ENCODE results near the gene AKAP6.

The AKAP6 gene

DNA sequence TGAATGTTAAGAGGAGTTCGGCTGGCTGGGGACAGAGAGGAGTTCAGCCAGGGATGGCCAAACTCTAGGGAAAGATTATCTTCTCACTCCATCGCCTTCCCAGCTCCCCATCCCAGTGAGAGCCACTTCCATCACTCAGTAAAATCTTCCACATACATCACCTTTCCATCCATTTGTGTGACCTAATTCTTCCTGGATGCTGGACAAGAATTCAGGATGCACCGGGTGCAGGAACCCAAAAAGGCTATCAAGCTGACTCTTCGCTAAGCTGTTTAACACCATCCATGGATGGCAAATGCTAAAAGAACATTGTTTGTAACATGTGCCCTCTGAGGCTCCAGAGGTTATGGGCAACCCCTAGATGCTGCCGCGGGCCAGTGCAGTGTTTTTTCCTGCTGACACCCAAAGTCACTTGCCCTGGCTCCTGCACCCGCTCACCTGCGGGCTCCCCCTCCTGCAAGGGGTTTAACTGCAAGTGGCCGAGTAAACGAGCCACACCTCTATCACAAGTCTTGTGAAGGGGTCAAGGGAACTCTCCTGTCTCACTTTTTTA, 393.6 kb downstream of the AKAP6 start:
- DNase-seq: no peak

DNA sequence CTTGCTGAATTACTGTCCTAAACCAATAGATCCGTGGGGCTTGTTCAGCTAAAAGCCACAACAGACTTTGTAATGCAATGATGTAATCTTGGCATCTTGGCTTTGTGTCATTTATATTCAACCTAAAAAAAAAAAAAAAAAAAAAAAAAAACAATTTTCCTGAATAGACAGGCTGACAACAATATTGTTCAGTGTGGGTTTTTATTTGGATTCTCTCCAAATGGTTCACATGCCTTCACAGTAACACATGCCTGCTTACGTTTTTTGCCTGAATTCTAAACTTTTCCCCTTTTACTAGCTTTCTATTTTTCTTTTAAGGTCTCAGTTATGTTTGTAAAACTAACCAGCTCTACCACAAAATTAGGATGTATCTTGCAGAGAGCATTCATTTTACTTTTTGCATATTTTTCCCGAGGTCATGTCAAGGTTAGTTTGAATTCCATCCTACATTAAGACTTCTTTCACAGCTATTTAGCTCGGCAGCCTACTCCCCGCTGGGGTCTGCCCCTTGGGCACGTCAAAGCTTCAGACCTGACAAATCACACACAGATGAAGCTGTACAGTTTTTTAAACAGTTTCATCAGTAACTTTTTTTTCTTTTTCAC, 395.9 kb downstream of the AKAP6 start:
- DNase-seq: no peak

DNA sequence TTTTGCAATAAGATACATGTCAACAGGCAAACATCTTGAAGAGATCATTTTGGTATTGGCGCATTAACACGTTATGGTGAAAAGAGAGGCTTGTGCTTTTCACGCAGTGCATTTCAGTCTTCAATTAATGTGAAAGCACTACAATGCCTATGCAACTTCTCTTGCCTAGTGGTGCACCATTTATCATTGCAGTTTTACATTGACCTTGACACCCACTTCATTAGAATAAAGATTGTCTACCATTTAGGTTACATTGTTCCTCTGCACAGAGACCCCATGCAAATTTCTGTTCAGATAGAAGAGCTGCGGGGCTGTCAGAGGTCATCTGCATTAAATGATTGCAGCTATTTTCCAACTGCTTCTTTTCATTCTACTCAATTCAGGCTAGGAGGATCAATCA, 397.4 kb downstream of the AKAP6 start:
- no peak for DNase-seq

DNA sequence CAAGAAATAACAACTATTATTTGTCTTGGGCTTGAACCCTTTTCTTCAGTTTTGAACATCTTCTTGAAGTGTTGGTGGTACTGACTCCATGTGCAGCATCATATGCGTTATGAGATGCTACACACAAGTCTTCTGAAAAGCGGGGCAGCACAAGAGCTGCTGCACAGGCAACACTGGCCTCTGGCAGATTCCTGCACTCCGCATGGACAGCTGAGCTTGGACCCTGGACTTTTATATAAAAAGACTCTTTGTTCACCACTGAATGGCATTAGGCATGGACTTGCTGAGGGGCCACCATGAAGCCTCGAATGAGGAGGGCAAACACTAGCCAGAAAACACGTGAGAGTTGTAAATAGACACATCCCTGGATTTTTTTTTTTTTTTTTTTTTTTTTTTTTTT, 398.7 kb downstream of the AKAP6 start:
- DNase-seq: no peak

DNA sequence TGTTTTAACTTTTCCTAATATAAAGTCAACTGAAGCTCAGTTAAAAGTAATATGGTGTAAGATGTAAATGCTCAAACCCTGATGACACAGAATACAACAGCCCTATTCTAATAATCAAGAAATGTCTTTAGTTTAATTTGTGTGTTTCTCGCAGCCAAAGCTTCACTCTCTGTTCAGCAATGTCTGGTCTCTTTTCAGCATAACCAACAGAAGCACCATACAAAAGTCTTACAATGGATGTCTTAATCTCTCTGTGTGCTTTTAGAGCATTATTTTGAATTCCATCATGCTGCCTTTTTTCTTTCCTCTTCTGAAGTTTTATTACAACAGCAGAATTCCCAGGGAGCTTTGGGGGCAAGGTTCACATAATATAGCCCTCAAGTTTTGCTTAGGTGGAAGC, 399.4 kb downstream of the AKAP6 start:
- no peak for DNase-seq

DNA sequence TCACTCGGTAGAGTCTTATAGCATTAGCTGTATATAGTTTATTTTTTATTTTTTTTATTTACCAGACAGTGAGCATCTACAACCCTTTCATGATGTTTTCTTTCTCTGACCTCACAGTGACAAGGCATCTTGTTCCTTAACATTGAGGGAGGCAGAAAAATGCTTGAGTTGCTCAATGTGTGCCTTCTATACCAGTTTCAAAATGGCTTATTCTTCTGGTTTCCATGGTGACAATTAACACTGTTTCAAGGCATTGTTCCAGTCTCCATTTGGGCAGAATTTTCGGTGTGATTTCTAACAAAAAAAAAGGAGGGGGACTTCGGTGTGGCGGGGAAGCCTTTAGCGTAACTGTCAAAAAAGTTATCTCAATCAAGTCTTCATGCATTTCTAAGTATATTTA, 399.9 kb downstream of the AKAP6 start:
- DNase-seq: no peak

DNA sequence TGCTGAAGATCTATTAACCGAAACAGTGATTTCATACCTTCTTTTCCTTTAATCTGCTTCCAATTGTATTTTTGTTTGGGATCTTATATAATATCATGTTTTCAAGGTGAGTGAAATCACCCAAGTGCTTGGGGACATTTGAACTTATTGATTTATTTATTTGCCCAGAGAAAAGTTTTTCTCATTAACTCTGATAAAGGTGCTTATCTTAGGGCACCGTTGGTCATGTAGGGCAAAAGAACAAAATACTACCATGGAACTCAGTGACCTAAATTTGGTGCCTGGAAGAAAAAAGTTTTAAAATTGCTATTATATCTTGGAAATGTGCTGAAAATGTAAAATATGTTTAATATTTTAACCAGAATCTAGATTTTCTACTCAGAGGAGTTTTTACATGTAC, 402.2 kb downstream of the AKAP6 start:
- no peak for DNase-seq

DNA sequence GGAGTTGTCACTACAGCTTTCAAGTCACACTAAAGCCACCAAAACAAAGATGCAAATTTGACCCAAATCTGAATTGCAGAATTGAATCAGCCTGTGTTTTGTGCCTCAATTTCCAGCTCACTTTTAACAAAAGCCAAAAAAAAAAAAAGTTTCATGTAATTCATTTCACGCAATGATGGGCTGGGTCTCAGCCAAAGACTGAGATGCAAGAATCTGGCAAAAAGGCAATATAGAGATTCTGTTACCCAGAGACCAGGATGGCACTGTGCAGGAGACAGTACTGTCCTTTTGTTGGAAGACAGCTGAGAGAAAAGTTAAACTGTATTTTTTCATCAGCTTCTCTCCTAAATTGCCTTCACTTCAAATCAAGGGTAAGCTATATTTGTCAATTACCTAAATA, 403.9 kb downstream of the AKAP6 start:
- no peak for DNase-seq

DNA sequence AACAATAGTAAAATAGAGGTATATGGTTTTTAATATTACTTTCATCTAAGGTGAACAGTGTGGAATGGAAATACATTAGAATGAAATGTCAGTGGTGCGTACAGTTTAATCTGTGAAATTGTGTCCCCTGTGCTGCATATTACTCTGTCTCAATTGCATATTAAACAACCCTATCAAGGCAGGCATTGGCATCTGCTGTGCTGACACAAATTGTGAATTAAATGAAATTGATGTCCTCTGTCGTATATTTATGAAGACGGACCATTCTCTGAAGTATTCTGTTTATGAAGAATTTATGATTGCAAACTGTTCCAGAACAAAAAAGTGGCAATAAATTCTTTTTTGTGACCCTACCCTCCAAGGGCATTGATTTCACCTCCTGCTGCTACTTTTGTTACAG, 405.2 kb downstream of the AKAP6 start:
- DNase-seq: no peak

DNA sequence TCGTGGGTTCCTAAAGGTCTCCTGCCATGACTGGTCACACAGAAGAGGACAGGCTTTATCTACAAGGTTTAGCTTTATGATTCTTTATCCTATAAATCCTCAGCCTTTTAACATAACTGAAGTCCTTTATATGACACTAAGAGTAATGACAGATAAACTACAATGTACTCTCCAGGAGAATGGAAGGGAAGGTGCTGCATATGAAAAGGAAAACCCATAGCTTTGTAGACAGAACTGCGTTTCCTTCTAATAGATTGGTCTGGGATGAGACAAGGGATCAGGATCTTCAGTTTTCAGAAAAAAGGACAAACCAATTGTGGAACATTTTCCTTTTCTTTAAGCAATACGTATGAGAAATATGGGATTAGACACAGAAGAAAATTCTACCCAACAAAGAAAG, 408.5 kb downstream of the AKAP6 start:
- DNase-seq: no peak

DNA sequence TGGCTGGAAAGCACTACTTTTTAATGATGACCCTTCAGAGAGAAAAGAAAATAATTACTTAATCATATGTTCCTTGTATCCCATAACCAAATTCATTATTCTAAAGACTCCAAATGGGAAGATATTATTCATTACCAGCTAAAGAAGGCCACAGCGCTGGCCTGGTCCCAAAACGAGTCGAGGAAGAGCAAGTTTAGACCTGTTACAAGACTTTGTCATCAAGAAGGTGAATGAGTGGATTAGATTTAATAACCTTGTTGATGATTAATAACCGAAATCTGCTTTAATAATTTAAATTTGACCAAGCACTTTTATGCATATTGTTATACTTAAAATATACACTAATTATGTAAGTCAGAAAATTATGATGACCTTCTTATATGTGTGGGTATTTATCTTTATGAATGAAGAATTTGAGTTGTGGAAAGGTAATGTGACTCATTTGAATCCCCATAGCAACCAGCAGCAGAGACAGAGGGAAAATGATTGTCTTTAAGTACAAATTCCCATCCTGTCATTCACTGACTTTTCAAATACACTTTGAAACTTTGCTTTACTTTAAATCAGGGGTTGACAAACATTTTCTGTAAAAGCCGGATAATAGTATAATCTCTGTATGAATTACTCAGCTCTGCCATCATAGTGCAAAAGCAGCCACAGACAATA, 409.2 kb downstream of the AKAP6 start:
- DNase-seq: no peak

DNA sequence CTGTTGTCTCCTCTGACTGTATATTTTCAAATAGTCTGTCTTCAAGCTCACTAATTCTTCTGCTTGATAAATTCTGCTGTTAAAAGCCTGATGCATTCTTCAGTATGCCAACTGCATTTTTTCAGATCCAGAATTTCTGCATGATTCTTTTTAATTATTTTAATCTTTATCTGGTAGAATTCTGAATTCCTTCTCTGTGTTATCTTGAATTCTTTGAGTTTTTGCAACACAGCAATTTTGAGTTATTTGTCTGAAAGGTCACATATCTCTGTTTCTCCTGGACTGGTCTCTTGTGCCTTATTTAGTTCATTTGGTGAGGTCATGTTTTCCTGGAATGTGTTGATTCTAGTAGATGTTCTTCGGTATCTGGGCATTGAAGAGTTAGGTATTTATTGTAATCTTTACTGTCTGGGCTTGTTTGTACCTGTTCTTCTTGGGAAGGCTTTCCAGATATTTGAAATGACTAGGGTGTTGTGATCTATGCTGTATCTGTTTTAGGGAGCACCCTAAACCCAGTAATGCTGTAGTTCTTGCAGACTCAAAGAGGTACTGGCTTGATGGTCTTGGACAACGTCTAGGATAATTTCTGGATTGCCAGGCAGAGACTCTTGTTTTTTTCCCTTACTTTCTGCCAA, 415.8 kb downstream of the AKAP6 start:
- DNase-seq: no peak

DNA sequence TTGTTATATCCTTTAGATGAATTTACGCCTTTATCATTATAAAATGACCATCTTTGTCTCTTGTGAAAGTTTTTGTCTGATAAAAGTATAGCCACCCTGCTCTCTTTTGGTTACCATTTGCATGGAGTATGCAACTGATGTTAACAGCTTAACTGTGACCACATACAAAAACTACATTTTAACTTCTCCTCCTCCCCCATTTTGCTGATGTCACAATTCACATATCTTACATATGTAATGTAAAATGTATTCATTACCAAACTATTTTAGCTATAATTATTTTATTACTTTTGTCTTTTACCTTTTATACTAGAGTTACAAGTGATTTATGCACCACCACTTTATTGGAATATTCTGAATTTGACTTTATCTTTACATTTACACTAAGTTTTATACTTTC, 425.1 kb downstream of the AKAP6 start:
- no peak for DNase-seq

DNA sequence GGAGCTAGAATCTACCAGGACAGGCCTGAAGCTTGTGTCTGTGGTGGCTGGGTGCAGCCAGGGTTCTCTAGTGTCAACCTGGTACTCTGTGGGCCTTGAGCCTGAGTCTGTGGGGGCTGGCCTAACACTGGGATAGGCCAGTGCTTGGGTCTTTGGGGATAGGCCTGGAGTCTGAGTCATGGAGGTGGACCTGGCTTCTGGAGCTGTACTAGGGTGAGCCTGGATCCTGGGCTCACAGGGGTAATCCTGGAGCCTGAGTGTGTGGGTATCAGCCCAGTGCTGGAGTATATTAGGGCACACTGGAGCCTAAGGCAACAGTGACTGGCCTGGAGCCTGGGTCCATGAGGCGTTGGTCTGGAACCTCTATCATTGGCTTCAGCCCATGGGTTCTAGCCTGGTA, 427.1 kb downstream of the AKAP6 start:
- no peak for DNase-seq

DNA sequence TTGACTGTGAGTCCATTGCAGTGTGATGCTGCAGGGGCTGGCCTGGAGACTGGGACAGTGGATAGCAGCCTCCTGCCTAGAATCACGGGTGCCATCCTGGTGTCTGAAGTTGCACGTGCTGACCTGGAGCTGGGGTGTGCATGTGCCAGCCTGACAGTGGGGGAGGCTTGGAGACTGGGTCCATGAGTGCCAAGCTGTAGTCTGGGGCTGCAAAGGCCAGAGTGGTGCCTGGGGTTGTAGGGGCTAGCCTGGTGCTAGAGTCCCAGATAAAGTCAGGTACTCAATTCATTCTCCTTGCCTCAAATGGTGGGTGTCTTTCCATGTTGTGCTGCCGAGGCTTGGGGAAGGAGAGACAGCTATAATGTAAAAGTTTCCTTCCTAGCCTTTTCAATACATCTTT, 427.7 kb downstream of the AKAP6 start:
- no peak for DNase-seq

DNA sequence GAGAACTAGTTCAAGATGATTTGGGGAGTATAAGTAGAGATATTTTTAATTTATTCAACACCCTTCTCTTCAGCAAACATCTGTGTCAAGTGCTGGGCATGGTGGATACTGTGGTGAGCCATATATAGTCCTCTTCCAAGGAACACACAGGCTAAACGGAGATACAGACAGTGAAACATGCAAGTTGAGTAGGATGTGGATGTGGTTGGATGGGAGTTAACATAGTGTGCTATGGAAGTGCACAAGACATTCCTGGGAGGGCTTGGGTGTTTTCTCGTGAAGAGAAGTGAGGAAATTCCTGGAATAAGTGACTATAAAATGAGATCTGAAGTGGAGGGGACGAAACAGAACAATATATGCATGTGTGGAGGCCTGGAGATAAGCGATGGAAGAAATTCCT, 428.5 kb downstream of the AKAP6 start:
- no peak for DNase-seq

DNA sequence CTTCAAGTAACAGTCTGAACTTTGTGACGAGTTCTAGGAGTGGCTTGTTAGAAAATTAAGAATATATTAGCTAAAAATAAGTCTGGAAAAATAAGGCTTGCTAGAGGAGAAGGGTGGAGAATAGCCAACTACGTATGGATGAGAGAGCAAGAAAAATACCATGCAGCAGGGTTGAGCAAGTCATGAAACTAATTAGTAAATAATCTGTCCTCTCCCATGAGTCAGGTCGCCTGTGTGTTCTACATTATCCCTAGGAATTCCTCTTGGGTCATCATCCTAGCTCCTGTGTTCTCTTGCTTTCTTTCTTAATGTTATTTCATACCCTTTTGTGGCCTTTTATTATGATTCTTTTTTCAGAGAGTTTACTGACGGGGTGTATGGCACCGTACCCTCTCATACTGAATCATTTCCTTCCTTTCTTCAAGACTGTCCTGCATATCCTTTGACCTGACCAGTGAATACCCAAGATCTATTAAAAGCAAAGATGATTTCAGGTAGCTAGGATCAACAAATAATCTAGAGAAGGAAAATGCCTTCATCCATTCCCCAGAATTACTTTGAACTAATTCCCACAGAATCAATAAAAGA, 432.4 kb downstream of the AKAP6 start:
- no peak for DNase-seq

DNA sequence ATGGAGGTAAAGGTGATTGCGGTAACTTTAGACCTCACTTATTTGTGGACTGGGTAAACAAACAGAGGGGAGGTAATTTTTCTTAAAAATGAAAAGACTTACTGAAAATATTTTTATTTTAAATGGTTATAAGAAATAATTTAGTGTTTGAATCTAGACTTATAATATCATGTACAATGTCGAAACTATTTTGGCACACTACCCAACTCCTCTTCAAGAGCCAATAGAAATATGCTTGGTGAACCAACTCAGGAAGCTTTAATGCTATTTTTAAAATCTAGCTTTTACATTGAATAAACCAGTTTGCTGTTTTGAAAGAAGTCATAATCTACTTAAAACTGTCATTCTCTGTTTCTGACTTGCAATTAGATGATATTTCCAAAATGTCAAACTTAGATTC, 433.8 kb downstream of the AKAP6 start:
- DNase-seq: no peak

DNA sequence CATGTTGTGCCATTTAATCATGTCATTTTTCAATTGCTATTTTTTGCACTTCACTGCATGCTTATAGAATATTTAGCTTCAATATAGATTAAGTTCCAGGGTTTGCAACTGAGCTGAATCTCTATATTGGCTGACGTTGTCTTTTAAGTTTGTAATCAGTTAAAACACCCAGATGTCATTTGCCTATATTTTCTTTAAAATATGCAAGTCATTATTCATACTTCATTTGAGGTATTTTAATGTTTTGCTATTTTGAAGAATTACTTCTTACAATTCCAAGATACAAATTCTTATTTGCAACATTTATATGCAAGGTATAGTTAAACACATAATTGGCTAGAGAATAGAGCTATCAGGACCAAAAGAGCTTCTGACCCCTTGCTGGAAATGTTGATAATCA, 434.6 kb downstream of the AKAP6 start:
- DNase-seq: no peak

DNA sequence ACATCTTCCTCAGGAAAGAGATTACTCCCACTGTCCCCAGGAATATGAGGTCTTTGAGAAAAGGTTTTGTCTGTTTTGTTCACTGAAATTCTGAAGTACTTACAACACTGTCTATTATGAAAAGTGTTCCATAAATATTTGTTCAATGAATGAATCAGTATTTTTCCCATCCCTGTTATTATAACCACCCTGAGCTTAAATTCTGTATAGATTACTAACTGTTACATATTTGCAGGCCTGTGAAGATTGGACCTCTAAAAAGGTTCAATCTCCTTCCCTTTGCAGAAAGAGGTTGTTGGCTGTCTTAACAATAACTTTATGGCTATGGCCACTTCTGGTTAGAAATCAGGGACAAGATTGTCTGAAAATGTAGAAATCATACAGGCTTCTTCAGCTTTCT, 435.0 kb downstream of the AKAP6 start:
- DNase-seq: no peak

DNA sequence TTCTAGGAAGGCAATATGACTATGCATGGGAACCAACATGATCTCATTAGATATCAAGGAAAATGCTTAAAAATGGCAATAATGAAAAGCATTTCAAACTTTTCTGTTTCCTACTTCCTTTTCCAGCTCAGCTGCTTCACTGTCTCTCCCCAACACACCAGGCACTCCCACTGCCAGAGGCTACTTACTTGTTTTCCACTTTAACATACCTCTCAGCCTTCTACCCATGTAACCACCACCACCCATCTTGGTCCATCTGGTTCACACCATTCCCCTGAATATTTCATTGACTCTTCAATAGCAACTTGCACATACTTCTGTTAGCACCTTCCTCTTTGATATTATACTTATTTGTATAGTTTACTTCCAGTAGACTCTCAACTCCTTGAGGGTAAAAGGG, 441.3 kb downstream of the AKAP6 start:
- no peak for DNase-seq

DNA sequence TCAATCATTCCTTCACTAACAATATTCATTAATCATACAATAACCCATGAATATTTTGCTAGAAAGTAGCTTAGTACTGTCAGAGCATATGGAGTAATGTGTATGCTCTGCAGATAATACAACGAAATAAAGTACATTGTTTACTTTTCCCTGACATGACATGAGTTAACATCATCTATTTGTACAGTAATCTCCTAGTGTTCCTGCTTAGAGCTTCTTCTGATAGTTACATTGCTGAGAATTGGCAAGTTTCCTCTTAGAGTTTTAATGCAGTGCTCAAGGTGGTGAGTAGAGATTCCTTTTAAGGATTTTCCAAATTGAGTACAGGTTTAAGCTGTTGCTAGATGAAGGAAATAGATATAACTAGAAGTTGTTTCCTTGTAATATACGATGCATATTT, 445.1 kb downstream of the AKAP6 start:
- no peak for DNase-seq

DNA sequence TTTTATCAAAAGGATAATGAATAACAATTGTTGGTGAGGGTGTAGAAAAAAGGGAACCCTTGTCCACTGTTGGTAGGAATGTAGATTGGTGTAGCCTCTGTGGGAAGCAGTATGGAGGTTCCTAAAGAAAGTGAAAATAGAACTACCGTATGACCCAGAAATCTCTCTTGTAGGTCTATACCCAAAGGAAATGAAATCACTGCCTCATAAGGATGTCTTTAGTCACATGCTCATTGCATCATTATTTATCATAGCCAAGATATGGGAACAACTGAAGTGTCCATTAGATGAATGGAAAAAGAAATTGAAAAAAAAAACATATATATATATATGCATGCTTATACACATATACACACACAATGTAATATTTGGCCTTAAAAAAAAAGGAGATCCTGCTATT, 450.7 kb downstream of the AKAP6 start:
- no peak for DNase-seq

DNA sequence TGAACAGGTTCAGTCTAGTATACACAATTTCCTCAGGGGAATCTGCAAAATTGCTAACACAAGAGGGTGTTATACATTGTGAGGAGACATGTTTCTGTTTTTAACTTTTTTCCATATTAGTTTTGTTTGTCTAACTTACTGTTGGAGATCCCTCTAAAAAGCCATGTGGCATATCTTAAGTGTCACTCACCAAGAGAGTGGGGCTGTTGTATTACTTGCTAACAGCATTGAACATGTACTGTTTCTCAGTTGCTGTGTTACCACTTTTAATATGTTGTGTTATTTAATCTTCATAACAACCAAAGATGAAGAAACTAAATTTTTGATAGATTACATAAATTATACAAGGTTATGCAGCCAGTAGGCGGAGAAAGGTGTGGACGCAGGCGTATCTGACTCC, 455.3 kb downstream of the AKAP6 start:
- no peak for DNase-seq

Data from stimulated activated CD4-positive, alpha-beta T cell treated with anti-CD3 and anti-CD28 coated beads, Interleukin-2, amount 100 ng/mL, for 24 hours (primary cell).